GM19043 (cell line): ENCODE data around the gene RP2.

Experiments used
- ATAC-seq: cut with Tn5 transposase; IDR thresholded peaks from one replicate; pipeline ENCODE4 v1.9.1; 2021; ENCODE audit warnings: low read depth; ENCODE audit not compliant: unreplicated experiment

Gene RP2

GRCh38 chrX:46916273-46916672, 79.4 kb downstream of the RP2 start:
- ATAC-seq, result no peak

- no peak for ATAC-seq
Measured at GRCh38 chrX:46917622-46918021, 80.8 kb downstream of the RP2 start.

GRCh38 chrX:46918434-46918833, 81.6 kb downstream of the RP2 start:
- ATAC-seq, result no peak

- ATAC-seq, result no peak
Measured at GRCh38 chrX:46920235-46920634, 83.4 kb downstream of the RP2 start.

GRCh38 chrX:46922611-46923010, 85.8 kb downstream of the RP2 start:
- ATAC-seq, result no peak

GRCh38 chrX:46927718-46928117, 90.9 kb downstream of the RP2 start:
- no peak for ATAC-seq

- no peak for ATAC-seq
Measured at GRCh38 chrX:46929439-46930261, 92.8 kb downstream of the RP2 start.
